Fibroblast of mammary gland (primary cell): ENCODE results near the gene PRPF31.
"Not testable (repeated sequence)": the region's sequence is repeated elsewhere in the genome, so short reads cannot be mapped to it uniquely, and the experiment has no call there.

ENCODE experiments used
- DNase-seq: peaks from one replicate; pipeline ENCODE4 v3.0.0-alpha.2; 2010; ENCODE audit warnings: low read depth
- H3K4me3 ChIP-seq: 2 replicates; pipeline ENCODE4 v1.5.1; 2011; ENCODE audit warnings: low read depth, mild to moderate bottlenecking, low read length, moderate library complexity; ENCODE audit not compliant: control insufficient read depth
- TF ChIP-seq, protein P1 (sequence below): conservative IDR thresholded peaks from 2 replicates; pipeline ENCODE4 v1.5.1; 2011; ENCODE audit warnings: low read depth, low read length, inconsistent platforms; ENCODE audit not compliant: control insufficient read depth, insufficient read depth

Gene PRPF31

DNA sequence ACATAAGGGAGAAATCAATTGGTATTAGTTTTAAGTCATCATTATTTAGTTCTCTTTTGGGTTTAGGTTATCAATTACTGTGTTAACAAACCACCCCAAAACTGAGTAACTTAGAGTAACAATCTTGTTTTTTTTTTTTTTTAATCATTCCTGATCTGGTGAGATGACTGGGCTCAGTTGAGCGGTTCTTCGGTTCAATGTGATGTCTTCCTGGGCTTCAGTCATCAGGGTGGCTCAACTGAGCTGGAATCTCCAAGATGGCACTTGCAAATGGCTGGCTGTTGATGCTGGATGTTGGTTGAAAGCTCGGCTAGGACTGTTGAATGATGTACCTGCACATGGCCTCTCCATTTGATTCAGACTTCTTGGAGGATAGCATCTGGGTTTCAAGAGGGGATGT lies 31.1 kb upstream of the PRPF31 start:
- no peak for DNase-seq
- H3K4me3 ChIP-seq, result no peak overlapping the region
- TF ChIP-seq, protein P1, sequence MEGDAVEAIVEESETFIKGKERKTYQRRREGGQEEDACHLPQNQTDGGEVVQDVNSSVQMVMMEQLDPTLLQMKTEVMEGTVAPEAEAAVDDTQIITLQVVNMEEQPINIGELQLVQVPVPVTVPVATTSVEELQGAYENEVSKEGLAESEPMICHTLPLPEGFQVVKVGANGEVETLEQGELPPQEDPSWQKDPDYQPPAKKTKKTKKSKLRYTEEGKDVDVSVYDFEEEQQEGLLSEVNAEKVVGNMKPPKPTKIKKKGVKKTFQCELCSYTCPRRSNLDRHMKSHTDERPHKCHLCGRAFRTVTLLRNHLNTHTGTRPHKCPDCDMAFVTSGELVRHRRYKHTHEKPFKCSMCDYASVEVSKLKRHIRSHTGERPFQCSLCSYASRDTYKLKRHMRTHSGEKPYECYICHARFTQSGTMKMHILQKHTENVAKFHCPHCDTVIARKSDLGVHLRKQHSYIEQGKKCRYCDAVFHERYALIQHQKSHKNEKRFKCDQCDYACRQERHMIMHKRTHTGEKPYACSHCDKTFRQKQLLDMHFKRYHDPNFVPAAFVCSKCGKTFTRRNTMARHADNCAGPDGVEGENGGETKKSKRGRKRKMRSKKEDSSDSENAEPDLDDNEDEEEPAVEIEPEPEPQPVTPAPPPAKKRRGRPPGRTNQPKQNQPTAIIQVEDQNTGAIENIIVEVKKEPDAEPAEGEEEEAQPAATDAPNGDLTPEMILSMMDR, result no peak

DNA sequence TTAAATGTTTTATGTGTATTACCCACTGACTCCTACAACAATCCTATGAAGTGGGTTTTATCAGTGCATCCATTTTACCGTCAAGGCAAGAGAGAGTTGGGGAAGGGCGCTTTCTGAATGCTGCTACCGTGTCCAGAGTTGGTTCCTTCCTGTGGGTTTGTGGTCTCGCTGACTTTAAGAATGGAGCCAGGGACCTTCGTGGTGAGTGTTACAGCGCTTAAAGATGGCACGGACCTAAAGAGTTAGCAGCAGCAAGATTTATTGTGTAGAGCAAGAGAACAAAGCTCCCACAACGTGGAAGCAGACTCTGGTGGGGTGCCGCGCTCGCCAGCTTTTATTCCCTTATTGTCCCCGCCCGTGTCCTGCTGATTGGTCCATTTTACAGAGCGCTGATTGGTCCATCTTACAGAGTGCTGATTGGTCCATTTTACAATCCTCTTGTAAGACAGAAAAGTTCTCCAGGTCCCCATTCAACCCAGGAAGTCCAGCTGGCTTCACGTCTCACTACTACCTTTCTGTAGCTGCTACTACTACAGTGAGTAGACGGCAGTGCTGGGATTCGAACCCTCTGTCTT lies 21.0 kb upstream of the PRPF31 start:
- TF ChIP-seq, protein P1, result no peak
- no peak overlapping the region for H3K4me3 ChIP-seq
- DNase-seq, result no peak

DNA sequence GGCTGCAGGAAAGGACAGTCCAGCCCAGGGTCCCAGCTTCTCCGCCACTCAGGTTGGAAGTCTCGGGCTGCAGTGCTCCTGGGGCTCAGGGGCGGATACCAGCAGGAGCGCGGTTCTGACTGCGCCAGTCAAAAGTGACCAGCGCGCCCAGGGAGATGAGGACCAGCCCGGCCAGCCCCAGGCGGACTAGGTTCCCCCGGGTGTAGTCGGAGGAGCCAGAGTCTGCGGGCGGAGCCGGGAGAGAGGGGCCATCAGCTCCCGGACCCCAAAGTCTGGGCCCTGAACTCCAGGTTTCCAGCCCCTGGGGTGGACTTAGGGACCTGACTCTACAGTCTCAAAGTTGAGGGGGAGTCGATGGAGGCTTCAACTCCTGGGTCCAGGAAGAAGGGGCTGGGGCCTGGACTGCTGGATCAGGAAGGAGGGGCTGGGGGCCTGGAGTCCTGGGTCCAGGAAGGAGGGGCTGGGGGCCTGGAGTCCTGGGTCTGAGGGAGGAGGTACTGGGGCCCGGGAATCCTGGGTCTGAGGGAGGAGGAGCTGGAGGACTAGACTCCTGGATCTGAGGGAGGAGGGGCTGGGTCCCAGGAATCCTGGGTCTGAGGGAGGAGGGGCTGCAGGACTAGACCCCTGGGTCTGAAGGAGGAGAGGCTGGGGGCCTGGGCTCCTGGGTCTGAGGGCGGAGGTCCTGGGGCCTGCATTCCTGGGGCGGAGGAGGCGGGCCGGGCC lies 20.3 kb upstream of the PRPF31 start:
- no peak for DNase-seq
- TF ChIP-seq, protein P1, result no peak
- no peak overlapping the region for H3K4me3 ChIP-seq

DNA sequence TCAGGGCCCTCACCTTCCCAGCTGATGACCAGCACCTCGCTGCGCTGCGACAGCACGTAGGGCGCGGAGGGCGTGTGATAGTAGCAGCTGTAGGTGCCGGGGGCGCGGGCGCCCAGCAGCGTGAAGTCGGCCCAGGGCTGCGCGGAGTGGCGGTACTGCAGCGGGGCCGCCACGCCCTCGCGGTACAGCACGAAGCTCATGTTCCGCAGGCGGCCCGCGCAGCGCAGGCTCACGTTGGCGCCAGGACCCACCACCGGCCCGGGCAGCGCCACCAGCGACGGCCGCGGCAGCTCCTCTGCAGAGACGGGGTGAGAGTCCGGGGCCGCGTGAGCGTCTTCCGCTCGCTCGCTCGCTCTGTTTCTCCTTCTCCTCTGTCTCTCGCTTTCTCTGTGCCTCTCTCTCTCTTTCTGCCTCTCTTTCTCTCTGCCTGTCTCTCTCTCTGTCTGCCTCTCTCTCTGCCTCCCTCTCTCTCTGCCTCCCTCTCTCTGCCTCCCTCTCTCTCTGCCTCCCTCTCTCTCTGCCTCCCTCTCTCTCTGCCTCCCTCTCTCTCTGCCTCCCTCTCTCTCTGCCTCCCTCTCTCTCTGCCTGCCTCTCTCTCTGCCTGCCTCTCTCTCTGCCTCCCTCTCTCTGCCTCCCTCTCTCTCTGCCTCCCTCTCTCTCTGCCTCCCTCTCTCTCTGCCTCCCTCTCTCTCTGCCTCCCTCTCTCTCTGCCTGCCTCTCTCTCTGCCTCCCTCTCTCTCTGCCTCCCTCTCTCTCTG lies 19.5 kb upstream of the PRPF31 start:
- peak overlapping the region; percentile 19 for H3K4me3 ChIP-seq
- DNase-seq, result peak; percentile 28

DNA sequence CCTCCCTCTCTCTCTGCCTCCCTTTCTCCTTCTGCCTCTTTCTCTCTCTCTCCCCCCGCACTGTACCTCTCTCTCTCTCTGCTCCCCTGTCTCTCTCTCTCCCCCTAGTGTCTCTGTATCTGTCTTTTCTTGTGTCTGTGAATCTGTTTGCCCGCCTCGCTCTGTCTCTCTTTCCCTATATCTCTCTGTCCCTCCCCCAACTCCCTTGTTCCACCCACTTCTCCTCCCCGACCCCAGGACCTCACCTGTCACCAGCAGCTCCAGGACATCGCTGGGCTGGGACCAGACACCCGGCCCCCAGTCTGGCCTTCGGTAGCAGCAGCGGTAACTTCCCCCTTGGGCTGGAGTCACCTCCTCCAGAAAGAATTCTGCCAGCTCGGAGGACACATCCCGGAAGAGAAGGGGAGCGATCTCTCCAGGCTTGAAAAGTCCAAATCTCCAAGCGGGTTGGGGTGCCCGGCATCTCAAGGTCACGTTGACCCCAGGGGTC lies 18.9 kb upstream of the PRPF31 start:
- peak; percentile 57 for DNase-seq
- H3K4me3 ChIP-seq, result peak overlapping the region; percentile 26
- TF ChIP-seq, protein P1, result peak; percentile 57

DNA sequence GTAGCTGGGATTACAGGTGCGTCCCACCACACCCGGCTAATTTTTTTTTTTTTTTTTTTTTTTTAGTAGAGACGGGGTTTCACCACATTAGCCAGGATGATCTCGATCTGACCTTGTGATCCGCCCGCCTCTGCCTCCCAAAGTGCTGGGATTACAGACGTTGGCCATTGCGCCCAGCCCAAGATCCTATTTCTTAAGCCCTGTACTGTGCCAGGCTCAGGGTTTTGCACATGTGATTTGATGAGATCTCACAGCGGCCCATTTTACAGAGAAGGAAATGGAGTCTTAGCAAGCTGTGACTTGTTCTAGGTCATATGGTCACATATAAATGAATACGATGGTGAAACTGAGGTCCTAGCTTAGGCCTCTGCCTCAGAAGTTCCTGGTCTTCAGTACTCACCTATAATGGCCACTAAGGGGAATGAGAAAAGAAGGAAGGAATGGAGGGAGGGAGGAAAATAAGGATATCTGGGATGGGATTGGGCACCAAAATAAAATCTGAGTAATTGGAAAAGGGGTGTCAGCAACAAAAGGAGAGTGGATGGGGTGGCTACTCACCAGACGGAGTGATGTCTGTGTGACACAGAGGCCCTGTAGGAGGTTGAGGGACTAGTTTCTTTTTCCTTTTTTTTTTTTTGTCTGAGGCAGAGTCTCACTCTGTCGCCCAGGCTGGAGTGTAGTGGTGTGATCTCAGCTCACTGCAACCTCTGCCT lies 16.2 kb upstream of the PRPF31 start:
- no peak overlapping the region for H3K4me3 ChIP-seq
- TF ChIP-seq, protein P1, result no peak
- DNase-seq, result no peak

DNA sequence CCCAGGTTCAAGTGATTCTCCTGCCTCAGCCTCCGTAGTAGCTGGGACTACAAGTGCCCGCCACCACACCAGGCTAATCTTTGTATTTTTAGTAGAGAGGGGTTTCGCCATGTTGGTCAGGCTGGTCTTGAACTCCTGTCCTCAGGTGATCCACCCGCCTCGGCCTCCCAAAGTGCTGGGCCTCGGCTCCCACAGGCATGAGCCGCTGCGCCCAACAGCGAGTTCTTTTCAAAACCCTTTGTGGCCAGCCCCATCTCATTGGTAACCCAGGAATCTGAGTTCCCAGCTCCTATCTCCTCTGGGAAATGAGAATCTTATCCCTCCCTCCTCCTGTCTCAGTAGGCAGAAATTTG lies 15.7 kb upstream of the PRPF31 start:
- not testable (repeated sequence) for DNase-seq, H3K4me3 ChIP-seq
